LNCaP clone FGC (cell line): ENCODE results near the gene NETO1.
A peak's percentile ranks its signal among the peaks of the same experiment; 100 is the strongest.

ENCODE experiments used
- DNase-seq: peaks from one replicate; pipeline ENCODE4 v3.0.0-alpha.2; 2011; ENCODE audit warnings: low read depth
- H3K4me3 ChIP-seq: 2 replicates; pipeline ENCODE4 v1.5.1; 2011; ENCODE audit warnings: mild to moderate bottlenecking, low read depth, low read length, control low read depth
- TF ChIP-seq, protein P1 (sequence below): IDR thresholded peaks from 2 replicates; pipeline ENCODE4 v1.5.1; 2012; ENCODE audit warnings: mild to moderate bottlenecking; ENCODE audit not compliant: control insufficient read depth, insufficient read depth; ENCODE audit errors: extremely low read depth

Gene NETO1, protein sequence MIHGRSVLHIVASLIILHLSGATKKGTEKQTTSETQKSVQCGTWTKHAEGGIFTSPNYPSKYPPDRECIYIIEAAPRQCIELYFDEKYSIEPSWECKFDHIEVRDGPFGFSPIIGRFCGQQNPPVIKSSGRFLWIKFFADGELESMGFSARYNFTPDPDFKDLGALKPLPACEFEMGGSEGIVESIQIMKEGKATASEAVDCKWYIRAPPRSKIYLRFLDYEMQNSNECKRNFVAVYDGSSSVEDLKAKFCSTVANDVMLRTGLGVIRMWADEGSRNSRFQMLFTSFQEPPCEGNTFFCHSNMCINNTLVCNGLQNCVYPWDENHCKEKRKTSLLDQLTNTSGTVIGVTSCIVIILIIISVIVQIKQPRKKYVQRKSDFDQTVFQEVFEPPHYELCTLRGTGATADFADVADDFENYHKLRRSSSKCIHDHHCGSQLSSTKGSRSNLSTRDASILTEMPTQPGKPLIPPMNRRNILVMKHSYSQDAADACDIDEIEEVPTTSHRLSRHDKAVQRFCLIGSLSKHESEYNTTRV

DNA sequence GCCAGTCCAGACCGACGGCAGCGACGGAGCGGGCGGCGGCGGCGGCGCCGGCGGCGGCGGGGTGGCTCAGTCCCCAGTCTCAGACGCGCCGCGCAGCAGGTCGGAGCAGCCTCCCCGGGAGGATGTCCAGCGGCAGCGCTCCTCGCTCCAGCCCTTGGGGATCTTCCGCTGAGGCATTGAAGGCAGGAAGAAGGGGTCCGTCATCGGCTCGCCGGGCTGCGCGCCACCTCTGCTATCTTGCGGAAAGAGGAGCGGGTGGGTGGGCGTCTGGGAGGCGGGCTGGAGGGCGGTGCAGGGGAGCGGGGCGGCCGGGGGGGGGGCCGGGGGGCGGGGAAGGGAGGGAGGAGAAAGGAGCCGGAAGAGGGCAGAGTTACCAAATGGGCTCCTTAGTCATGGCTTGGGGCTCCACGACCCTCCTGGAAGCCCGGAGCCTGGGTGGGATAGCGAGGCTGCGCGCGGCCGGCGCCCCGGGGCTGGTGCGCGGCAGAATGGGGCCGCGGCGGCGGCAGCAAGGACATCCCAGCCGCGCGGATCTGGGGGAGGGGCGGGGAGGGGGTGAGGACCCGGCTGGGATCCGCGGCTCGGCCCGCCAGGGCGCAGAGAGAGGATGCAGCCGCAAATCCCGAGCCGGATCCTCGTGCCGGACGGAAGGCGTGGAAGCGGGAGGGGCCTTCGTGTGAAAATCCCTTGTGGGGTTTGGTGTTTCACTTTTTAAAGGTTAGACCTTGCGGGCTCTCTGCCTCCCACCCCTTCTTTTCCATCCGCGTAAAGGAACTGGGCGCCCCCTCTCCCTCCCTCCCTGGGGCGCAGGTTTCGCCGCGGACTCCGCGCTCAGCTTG lies at the start of gene NETO1:
NETO1 (minus strand) TSS at position 242 of the 839 bp plus-strand sequence. CDS start 696 bp downstream, outside the sequence.
- TF ChIP-seq, protein P1, sequence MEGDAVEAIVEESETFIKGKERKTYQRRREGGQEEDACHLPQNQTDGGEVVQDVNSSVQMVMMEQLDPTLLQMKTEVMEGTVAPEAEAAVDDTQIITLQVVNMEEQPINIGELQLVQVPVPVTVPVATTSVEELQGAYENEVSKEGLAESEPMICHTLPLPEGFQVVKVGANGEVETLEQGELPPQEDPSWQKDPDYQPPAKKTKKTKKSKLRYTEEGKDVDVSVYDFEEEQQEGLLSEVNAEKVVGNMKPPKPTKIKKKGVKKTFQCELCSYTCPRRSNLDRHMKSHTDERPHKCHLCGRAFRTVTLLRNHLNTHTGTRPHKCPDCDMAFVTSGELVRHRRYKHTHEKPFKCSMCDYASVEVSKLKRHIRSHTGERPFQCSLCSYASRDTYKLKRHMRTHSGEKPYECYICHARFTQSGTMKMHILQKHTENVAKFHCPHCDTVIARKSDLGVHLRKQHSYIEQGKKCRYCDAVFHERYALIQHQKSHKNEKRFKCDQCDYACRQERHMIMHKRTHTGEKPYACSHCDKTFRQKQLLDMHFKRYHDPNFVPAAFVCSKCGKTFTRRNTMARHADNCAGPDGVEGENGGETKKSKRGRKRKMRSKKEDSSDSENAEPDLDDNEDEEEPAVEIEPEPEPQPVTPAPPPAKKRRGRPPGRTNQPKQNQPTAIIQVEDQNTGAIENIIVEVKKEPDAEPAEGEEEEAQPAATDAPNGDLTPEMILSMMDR = no peak
- DNase-seq = no peak
- peak within 1 kb of the TSS; percentile 79 for H3K4me3 ChIP-seq

DNA sequence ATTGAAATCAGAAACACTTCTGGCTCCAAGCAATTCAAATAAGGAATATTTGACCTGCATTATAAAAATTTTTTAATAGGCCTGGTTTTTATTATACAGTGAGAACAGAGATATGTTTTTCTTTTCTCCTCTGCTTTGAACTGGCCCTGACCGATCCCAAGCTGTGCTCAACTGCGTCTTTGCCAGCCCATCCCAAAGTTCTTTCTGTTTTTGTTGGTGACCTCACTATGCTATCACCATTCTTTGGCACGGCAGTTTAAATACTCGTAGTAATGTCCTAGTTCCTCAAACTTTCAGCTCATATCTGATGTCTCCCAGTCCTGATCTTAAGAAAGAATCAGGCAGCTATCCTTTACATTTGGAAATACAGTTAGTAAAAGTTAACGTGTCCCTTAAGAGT lies 42.3 kb upstream of the NETO1 start:
- H3K4me3 ChIP-seq = no peak overlapping the region
- DNase-seq = no peak
- TF ChIP-seq, protein P1 = no peak

DNA sequence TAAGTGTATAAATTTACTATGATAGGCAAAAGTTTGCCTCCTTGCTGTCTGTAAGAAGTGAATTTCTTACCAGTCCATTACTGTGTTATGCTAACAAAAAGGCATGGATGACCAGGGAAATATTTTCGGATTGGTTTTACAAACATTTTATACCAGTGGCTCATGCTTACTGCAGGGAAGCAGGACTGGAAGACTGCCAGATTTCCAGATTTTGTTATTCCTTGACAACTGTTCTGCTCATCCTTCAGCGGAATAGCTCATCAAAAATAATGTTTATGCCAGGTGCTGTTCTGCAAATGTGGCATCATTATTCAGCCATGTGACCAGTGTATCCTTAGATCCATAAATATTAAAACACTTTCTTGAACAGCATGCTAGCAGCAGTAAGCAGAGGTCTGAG lies 40.4 kb upstream of the NETO1 start:
- TF ChIP-seq, protein P1 = no peak
- no peak for DNase-seq
- no peak overlapping the region for H3K4me3 ChIP-seq

DNA sequence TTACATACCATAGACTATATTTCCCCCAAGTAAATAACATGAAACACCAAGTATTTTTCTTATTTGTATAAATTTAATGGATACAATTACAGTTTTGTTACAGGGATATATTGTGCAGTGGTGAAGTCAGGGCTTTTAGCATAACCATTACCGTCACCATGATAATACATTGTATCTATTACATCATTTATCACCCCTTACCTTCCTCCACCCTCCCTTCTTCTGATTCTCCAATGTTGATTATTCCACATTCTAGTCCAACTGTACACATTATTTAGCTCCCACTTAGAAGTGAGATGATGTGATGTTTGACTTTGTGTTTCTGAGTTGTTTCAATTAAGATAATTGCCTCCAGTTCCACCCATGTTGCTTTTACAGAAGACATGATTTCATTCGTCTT lies 35.2 kb upstream of the NETO1 start:
- TF ChIP-seq, protein P1 = no peak
- H3K4me3 ChIP-seq = no peak overlapping the region
- no peak for DNase-seq

DNA sequence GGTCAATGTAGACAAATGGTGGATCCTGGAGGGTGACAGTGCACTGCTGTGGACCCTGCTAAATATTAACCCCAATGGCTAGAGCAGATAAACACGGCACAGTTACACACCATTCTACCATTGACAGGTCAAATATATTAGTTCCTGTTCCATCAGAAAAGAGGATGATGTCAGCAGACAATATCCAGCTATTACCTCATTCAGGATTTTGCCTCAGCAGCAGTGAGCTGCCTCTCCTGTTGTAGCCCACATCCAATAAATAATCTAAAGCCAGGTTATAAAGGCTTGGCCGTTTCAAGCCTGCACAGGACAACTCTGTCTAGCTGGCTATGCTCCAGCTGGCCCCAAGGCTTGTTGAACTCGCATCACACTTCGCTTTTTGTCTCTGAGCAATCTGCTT lies 31.6 kb upstream of the NETO1 start:
- DNase-seq = peak; percentile 60
- TF ChIP-seq, protein P1 = no peak
- no peak overlapping the region for H3K4me3 ChIP-seq

DNA sequence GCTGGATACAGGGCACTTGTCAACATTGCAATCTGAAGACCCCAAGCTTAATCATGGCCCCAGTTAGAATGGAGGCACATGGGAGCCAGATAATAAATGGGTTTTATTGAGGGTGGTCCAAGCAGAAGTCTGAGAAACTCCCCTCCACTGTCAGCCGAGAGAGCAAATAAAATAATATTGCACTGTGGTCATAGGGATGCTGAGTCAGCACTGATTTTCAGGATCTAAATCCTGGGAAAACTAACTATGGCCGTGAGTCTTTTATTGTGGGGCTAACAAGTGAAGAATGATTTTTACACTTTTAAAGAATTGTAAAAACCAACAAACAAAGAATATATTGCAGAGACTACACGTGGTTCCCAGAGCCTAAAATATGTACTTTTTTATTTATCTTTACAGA lies 31.1 kb upstream of the NETO1 start:
- TF ChIP-seq, protein P1 = no peak
- H3K4me3 ChIP-seq = no peak overlapping the region
- DNase-seq = no peak
